Measurements from ENCODE around the gene TMEM50B. TPM values are rescaled to one million over a fixed set of nuclear protein-coding genes. Genes with fewer than 3 reads are reported as not detected.

The TMEM50B gene
- total and polyA plus RNA-seq, 2 of the 8 experiments (the other 6 are each of a cell fraction or from before 2014, with no cell fraction given) = 16.8 to 20.5 TPM

- TF ChIP-seq, protein P1, sequence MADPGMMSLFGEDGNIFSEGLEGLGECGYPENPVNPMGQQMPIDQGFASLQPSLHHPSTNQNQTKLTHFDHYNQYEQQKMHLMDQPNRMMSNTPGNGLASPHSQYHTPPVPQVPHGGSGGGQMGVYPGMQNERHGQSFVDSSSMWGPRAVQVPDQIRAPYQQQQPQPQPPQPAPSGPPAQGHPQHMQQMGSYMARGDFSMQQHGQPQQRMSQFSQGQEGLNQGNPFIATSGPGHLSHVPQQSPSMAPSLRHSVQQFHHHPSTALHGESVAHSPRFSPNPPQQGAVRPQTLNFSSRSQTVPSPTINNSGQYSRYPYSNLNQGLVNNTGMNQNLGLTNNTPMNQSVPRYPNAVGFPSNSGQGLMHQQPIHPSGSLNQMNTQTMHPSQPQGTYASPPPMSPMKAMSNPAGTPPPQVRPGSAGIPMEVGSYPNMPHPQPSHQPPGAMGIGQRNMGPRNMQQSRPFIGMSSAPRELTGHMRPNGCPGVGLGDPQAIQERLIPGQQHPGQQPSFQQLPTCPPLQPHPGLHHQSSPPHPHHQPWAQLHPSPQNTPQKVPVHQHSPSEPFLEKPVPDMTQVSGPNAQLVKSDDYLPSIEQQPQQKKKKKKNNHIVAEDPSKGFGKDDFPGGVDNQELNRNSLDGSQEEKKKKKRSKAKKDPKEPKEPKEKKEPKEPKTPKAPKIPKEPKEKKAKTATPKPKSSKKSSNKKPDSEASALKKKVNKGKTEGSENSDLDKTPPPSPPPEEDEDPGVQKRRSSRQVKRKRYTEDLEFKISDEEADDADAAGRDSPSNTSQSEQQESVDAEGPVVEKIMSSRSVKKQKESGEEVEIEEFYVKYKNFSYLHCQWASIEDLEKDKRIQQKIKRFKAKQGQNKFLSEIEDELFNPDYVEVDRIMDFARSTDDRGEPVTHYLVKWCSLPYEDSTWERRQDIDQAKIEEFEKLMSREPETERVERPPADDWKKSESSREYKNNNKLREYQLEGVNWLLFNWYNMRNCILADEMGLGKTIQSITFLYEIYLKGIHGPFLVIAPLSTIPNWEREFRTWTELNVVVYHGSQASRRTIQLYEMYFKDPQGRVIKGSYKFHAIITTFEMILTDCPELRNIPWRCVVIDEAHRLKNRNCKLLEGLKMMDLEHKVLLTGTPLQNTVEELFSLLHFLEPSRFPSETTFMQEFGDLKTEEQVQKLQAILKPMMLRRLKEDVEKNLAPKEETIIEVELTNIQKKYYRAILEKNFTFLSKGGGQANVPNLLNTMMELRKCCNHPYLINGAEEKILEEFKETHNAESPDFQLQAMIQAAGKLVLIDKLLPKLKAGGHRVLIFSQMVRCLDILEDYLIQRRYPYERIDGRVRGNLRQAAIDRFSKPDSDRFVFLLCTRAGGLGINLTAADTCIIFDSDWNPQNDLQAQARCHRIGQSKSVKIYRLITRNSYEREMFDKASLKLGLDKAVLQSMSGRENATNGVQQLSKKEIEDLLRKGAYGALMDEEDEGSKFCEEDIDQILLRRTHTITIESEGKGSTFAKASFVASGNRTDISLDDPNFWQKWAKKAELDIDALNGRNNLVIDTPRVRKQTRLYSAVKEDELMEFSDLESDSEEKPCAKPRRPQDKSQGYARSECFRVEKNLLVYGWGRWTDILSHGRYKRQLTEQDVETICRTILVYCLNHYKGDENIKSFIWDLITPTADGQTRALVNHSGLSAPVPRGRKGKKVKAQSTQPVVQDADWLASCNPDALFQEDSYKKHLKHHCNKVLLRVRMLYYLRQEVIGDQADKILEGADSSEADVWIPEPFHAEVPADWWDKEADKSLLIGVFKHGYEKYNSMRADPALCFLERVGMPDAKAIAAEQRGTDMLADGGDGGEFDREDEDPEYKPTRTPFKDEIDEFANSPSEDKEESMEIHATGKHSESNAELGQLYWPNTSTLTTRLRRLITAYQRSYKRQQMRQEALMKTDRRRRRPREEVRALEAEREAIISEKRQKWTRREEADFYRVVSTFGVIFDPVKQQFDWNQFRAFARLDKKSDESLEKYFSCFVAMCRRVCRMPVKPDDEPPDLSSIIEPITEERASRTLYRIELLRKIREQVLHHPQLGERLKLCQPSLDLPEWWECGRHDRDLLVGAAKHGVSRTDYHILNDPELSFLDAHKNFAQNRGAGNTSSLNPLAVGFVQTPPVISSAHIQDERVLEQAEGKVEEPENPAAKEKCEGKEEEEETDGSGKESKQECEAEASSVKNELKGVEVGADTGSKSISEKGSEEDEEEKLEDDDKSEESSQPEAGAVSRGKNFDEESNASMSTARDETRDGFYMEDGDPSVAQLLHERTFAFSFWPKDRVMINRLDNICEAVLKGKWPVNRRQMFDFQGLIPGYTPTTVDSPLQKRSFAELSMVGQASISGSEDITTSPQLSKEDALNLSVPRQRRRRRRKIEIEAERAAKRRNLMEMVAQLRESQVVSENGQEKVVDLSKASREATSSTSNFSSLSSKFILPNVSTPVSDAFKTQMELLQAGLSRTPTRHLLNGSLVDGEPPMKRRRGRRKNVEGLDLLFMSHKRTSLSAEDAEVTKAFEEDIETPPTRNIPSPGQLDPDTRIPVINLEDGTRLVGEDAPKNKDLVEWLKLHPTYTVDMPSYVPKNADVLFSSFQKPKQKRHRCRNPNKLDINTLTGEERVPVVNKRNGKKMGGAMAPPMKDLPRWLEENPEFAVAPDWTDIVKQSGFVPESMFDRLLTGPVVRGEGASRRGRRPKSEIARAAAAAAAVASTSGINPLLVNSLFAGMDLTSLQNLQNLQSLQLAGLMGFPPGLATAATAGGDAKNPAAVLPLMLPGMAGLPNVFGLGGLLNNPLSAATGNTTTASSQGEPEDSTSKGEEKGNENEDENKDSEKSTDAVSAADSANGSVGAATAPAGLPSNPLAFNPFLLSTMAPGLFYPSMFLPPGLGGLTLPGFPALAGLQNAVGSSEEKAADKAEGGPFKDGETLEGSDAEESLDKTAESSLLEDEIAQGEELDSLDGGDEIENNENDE (IDR thresholded peaks at IDR 0.05; ENCODE audit: insufficient replicate concordance, low read length) = no peak
- TF ChIP-seq JUN (IDR thresholded peaks at IDR 0.05; ENCODE audit: low read depth, low read length) (no peak), RXRA (IDR thresholded peaks at IDR 0.05; ENCODE audit: insufficient read depth, low read depth, low read length) (no peak), CEBPB (IDR thresholded peaks at IDR 0.05; ENCODE audit: low read depth, low read length) (no peak), SRF (IDR thresholded peaks at IDR 0.05; ENCODE audit: low read depth, low read length) (no peak), HDAC6 (IDR thresholded peaks at IDR 0.05; ENCODE audit: low read depth, low read length) (no peak), SIX5 (IDR thresholded peaks at IDR 0.05; ENCODE audit: low read depth, low read length) (no peak)
Measured at GRCh38 chr21:33488936-33489335, 9.2 kb upstream of the TMEM50B start (continued).
